Measurements from ENCODE around the gene ACAP2. TPM values are rescaled to one million over a fixed set of nuclear protein-coding genes. Genes with fewer than 3 reads are reported as not detected.
A peak's percentile ranks its signal among the peaks of the same experiment; 100 is the strongest.

The ACAP2 gene
- total RNA-seq, 1 donor from 2014 or later, result 38.2 TPM

DNA sequence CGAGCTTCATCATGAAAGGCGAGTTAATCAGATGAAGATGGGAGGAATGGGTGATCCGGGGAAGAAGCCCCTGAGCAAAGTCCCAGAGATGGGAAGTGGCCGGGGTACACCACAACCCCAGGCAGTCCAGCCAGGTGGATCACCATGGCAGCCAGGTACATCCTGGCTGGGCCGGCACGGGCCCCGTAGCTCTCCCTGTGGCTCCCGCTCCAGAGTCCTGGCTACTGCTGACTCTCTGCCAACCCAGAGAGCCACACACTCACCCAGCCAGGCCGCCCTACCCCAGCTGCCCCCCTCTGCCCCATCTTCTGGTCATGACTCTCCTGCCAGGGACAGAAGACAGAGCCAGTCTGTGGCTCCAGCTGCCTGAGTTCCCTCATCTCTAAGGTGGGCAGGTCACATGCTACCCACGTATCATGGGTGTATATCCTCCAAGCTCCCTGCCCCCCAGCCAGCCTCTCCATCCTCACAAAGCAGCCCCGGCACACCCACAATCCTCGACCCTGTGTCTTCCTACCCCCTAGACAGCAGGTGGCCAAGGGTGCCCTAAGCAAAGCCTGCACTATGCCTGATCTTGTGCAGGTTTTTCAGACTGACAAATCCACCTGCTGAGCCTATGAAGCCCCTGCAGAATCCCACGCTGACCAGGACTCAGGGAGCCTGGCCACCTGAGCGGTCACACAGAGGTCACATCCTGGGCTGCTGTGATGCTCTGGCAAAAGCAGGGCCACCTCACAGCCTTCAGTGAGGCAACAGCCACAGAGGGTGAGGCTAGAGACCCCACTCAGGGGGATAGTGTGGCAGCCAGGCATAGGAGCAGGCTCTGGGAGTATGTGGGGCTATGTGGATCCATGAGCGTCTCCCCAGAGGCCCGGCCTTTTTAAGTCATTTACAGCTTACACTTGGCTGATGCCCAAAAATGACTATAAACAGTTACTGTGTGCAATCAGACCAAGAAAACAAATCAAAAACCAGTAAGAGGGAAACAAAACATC lies 185.1 kb downstream of the ACAP2 start:
- H3K9me3 Mint-ChIP-seq, result no peaks in the 10 kb centered on the region
- DNase-seq (ENCODE audit: low spot score), result no peak
- no peak overlapping the region for H3K4me3 Mint-ChIP-seq
- H3K27me3 Mint-ChIP-seq (ENCODE audit: insufficient read depth), result no peaks in the 10 kb centered on the region
- H3K36me3 Mint-ChIP-seq (ENCODE audit: low read depth), result no peaks in the 10 kb centered on the region
- H3K4me1 Mint-ChIP-seq (ENCODE audit: low read depth), result peaks cover 18% of the 10 kb centered on the region
- peak overlapping the region; percentile 49 for H3K27ac Mint-ChIP-seq
- intact Hi-C loops (cut with micrococcal nuclease), result loop anchor here (10.0 kb wide), 1 partner anchor 253 kb away; no protein-coding TSS in a partner anchor

DNA sequence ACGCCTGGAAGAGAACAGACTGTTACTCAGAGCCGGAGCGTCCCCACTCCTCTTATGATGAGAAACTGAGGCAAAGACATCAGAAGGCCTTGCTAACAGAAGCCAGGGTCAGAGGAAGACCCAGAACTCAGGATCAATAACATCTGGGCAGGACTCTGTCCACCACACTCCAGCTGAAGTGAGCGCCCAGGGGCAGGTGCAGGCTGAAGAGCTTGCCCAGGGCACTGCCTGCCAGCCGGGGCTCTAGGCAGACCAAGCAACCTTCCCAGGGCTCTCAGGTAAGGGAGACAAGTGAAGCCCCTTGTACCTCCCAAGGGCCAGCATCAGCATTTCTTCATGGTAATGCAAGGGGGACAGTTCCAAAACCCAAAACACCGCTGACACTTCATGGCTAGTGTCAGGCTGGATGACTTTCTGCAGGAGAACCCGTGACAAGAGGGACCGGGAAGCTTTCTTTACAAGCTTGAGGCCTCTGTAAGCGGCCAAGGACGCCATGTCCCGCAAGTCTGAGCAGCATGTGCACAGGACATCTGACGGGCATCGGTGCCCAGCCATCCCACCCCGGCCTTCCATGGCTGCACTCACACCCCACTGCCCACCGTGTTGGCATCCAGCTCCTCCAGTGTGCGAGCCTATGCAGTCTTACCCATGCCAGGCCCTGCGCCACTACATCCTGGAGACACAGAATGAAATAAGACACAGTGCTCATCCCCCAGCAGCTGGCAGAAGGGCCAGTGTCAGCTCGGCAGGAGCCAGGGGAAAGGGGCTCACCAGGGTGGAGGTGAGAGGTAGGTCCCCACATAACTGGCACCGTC lies 186.0 kb downstream of the ACAP2 start:
- Mint-ChIP-seq H3K4me1 (ENCODE audit: low read depth) (peaks cover 18% of the 10 kb centered on the region), H3K27me3 (ENCODE audit: insufficient read depth) (no peaks in the 10 kb centered on the region), H3K36me3 (ENCODE audit: low read depth) (no peaks in the 10 kb centered on the region), H3K9me3 (no peaks in the 10 kb centered on the region), H3K27ac (no peak overlapping the region), H3K4me3 (no peak overlapping the region)
- intact Hi-C loops (cut with micrococcal nuclease), result loop anchor here (10.0 kb wide), 1 partner anchor 252 kb away; no protein-coding TSS in a partner anchor
- no peak for DNase-seq (ENCODE audit: low spot score)

DNA sequence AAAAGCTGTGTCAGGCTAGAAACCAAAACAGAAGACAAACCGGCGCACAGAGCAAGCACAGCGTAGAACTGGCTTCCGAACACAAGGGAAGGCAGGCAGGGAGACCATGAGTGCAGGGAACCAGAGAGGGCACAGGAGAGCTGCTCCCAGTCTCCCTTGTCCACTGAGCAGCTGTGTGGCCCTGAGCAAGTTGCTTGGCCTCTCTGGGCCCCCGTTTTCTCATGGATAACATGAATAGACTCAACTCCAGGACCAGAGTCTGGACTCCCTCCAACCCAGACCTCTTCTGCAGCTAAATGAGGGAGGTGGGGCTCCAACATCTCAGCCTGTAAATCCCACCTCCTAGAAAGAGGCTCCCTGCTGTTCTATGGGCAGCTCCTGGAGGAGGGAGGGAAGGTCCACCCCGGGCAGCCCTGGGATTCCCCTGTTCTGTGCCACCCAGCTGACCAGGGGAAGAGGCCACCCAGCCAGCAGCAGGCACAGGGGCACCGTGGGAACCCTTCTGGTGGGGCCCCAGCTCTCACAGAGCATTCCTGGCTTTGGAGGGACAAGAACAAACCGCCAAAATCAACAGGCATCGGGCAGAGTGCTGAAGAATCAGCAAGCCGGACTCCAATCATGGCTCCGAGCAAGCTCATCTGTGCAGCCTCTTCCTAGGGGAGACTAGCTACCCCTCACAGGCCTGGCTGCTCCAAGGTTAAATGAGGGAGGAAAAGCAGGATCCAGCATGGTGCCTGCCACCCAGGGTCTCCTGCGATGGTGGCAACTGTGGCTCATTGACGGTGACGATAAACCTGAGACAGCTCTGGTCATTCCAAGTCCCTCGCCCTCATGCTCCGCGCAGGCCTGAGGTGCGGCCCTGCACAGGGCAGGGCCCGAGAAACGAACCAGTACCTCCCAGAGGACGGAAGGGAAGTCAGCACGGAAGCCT lies 187.0 kb downstream of the ACAP2 start:
- Mint-ChIP-seq H3K4me1 (ENCODE audit: low read depth) (peaks cover 14% of the 10 kb centered on the region), H3K36me3 (ENCODE audit: low read depth) (no peaks in the 10 kb centered on the region), H3K27me3 (ENCODE audit: insufficient read depth) (no peaks in the 10 kb centered on the region), H3K9me3 (no peaks in the 10 kb centered on the region), H3K4me3 (no peak overlapping the region), H3K27ac (no peak overlapping the region)
- intact Hi-C loops (cut with micrococcal nuclease), result loop anchor here (10.0 kb wide), 1 partner anchor 251 kb away; no protein-coding TSS in a partner anchor
- no peak for DNase-seq (ENCODE audit: low spot score)

DNA sequence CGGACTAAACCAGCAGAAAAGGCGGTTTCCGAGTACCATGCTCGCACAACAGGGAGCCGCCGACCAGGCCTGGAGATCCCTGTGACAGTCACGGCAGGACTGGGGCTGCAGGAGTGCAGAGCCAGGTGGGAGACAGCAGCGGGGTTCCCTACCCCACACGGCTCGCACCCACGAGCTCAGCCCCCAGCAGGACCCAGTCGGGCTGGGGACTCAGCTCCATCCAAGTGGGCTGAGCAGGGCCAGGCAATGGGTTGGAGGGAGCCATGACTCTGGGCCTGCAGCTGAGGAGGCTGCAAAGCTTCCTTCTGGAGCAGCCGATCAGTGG lies 187.7 kb downstream of the ACAP2 start:
- Mint-ChIP-seq H3K4me3 (no peak overlapping the region), H3K36me3 (ENCODE audit: low read depth) (no peaks in the 10 kb centered on the region), H3K9me3 (no peaks in the 10 kb centered on the region), H3K27me3 (ENCODE audit: insufficient read depth) (peaks cover 2% of the 10 kb centered on the region), H3K27ac (no peak overlapping the region), H3K4me1 (ENCODE audit: low read depth) (peaks cover 16% of the 10 kb centered on the region)
- intact Hi-C loops (cut with micrococcal nuclease), result loop anchor here (10.0 kb wide), 1 partner anchor 250 kb away; no protein-coding TSS in a partner anchor
- DNase-seq (ENCODE audit: low spot score), result no peak

DNA sequence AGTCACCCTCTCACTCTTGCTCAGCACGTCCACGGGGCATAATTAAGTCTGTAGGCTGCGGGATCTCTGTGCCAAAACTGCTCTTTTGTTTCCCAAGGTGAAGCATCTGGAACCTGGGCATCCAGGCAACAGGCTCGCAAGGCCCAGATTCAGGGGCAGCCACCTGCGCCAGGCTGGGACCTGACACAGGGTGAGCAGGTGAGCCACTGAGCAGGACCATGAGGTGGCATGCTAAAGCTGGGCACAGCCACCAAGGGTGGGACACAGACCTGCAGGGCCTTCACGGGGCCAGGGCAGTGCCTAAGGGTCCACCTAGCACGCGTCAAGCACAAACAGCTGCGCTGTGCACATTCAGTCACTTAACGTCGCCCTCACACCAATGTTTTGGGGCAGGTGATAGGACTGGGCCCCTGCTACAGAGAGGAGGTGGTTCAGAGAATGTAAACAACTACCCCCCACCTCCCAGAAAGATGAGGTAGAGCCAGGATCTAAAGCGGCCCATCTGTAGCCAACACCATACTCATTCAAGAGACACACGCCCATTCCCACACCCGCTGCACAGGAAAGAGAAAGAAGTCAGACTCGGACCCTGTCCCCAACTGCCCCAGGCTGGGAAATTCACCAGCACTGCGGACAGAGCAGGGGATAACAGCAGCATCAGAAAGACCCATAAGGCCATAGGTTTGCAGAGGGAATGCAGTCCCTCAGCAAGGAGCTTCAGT lies 188.2 kb downstream of the ACAP2 start:
- intact Hi-C loops (cut with micrococcal nuclease), result loop anchor here (10.0 kb wide), 1 partner anchor 250 kb away; no protein-coding TSS in a partner anchor
- H3K36me3 Mint-ChIP-seq (ENCODE audit: low read depth), result no peaks in the 10 kb centered on the region
- no peak overlapping the region for H3K4me3 Mint-ChIP-seq
- no peak overlapping the region for H3K27ac Mint-ChIP-seq
- peaks cover 16% of the 10 kb centered on the region for H3K4me1 Mint-ChIP-seq (ENCODE audit: low read depth)
- H3K27me3 Mint-ChIP-seq (ENCODE audit: insufficient read depth), result peaks cover 2% of the 10 kb centered on the region
- no peak for DNase-seq (ENCODE audit: low spot score)
- H3K9me3 Mint-ChIP-seq, result no peaks in the 10 kb centered on the region

DNA sequence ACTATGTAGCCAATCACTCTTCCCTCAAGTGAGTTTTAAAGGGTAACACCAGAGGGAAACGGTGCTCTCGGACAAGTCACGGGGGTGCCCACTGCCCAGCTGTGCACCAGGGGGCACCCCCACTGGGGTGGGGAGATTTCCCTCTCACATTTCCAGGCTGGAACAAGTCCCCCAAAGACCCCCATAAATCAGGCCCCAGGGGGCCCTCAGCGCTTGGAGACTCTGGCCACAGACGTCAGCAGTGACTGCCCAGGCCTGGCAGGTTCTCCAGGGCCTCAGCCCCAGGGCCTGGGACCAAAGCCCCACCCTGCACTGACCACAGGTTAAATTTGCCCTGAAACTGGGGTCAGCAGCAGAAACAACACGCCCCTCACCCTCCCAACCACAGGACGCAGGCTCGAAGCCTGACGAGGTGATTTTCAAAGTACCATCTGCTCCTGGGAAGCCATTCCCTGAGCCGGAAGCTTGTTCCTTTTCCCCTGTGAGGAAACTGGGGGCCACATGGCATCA lies 188.8 kb downstream of the ACAP2 start:
- intact Hi-C loops (cut with micrococcal nuclease), result loop anchor here (10.0 kb wide), 1 partner anchor 249 kb away; no protein-coding TSS in a partner anchor
- no peak for DNase-seq (ENCODE audit: low spot score)

DNA sequence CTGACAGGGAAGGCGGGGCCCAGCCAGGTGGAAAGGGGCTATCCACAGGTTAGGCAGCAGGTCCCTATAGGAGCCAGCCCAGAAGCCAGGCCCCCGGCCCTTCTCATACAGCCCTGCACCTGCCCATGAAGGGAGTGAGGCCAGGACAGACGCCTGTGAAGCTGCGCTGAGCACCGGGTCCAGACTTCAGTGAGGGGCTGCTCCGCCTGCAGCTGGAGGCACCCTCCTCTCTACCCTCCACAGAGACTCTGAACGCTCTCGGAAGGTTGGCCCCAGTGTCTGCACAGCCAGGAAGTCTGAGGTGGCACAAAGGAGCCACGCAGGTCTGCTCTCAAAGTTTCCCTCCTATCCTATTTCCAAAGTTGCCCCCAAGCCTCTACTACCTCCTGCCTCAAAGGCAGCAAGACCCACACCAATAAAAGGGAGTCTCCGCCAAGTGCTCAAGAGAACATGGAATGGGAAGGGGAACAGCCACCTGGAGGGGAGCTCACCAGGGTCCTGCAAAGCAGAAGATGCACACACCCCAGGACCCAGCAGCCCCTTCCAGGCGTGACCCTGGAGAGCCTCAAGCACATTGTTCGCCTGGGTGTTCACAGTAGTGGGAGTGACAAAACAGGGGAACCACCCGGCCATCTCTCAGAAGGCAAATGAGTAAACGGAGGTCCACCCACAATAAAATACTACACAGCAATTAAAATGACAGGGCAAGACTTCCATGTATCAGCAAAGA lies 191.3 kb downstream of the ACAP2 start:
- H3K4me3 Mint-ChIP-seq, result no peak overlapping the region
- peaks cover 19% of the 10 kb centered on the region for H3K4me1 Mint-ChIP-seq (ENCODE audit: low read depth)
- H3K9me3 Mint-ChIP-seq, result no peaks in the 10 kb centered on the region
- H3K27me3 Mint-ChIP-seq (ENCODE audit: insufficient read depth), result peaks cover 2% of the 10 kb centered on the region
- intact Hi-C loops (cut with micrococcal nuclease), result loop anchor here (10.0 kb wide), 1 partner anchor 247 kb away; no protein-coding TSS in a partner anchor
- no peaks in the 10 kb centered on the region for H3K36me3 Mint-ChIP-seq (ENCODE audit: low read depth)
- no peak overlapping the region for H3K27ac Mint-ChIP-seq
- no peak for DNase-seq (ENCODE audit: low spot score)

More for the DNA sequence above, 188.8 kb downstream of the ACAP2 start:
- H3K4me3 Mint-ChIP-seq, result no peak overlapping the region
- no peak overlapping the region for H3K27ac Mint-ChIP-seq
- no peaks in the 10 kb centered on the region for H3K9me3 Mint-ChIP-seq
- H3K27me3 Mint-ChIP-seq (ENCODE audit: insufficient read depth), result peaks cover 2% of the 10 kb centered on the region
- no peaks in the 10 kb centered on the region for H3K36me3 Mint-ChIP-seq (ENCODE audit: low read depth)
- peaks cover 15% of the 10 kb centered on the region for H3K4me1 Mint-ChIP-seq (ENCODE audit: low read depth)

DNA sequence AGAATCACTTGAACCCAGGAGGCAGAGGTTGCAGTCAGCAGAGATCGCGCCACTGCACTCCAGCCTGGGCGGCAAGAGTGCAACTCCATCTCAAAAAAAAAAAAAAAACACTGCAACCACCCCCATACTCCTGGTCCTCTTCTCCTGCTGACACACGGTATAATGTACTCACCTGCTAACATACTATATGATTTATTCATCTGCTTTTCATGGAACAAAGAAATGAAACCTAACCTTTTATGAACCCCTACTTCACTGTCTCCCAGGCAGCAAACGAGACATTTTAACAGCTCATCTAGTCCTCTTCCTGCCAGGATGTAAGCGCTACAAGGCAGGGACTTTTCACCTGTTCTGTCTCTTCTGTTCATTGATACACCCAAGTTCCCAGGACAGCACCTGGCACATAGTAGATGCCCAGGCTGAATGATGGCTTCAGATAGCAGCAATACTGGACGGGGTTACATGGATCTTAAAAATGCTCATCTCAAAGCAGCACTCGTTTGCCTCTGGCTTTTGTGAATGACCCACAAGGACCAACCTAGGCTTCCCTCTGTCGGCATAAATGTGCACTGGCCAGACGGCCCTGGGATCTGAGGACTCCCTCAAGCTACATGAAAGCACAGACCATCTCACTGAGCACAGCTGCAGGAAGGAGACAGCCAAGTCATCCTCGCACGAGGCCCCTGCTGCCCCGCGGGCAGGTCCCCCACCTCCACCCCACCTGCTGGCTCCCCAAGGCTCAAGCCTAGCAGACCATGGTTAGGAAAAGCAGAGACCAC lies 192.2 kb downstream of the ACAP2 start:
- H3K36me3 Mint-ChIP-seq (ENCODE audit: low read depth), result peaks cover 2% of the 10 kb centered on the region
- H3K4me1 Mint-ChIP-seq (ENCODE audit: low read depth), result peaks cover 19% of the 10 kb centered on the region
- H3K27ac Mint-ChIP-seq, result no peak overlapping the region
- peaks cover 2% of the 10 kb centered on the region for H3K27me3 Mint-ChIP-seq (ENCODE audit: insufficient read depth)
- no peaks in the 10 kb centered on the region for H3K9me3 Mint-ChIP-seq
- H3K4me3 Mint-ChIP-seq, result no peak overlapping the region
- DNase-seq (ENCODE audit: low spot score), result no peak
- intact Hi-C loops (cut with micrococcal nuclease), result loop anchor here (10.0 kb wide), 1 partner anchor 246 kb away; no protein-coding TSS in a partner anchor

DNA sequence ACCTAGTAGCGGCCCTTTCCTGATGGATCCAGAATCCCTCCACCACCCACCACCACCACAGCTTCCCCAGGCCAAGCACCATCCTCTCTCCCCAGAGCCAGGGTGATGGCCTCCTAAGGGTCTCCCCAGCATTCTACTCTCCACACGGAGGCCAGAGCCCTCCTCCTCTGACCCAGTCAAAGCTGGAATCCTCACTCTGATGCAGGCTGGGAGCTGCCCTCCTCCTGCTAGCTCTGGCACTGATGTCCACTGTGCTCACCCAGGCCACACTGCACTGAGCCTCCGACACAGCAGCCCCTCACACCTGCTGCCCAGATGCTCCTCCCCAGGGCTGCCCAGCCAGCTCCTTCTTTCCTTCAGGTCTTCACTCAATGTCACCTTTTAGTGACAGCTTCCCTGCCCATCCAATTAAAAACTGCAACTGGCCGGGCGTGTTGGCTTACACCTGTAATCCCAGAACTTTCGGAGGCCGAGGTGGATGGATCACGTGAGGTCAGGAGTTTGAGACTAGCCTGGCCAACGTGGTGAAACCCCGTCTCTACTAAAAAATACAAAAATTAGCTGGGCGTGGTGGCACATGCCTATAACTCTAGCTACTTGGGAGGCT lies 192.9 kb downstream of the ACAP2 start:
- Mint-ChIP-seq H3K27ac (no peak overlapping the region), H3K9me3 (no peaks in the 10 kb centered on the region), H3K4me1 (ENCODE audit: low read depth) (peaks cover 19% of the 10 kb centered on the region), H3K4me3 (no peak overlapping the region), H3K27me3 (ENCODE audit: insufficient read depth) (peaks cover 2% of the 10 kb centered on the region), H3K36me3 (ENCODE audit: low read depth) (peaks cover 2% of the 10 kb centered on the region)
- intact Hi-C loops (cut with micrococcal nuclease), result loop anchor here (10.0 kb wide), 1 partner anchor 245 kb away; no protein-coding TSS in a partner anchor
- DNase-seq (ENCODE audit: low spot score), result no peak

DNA sequence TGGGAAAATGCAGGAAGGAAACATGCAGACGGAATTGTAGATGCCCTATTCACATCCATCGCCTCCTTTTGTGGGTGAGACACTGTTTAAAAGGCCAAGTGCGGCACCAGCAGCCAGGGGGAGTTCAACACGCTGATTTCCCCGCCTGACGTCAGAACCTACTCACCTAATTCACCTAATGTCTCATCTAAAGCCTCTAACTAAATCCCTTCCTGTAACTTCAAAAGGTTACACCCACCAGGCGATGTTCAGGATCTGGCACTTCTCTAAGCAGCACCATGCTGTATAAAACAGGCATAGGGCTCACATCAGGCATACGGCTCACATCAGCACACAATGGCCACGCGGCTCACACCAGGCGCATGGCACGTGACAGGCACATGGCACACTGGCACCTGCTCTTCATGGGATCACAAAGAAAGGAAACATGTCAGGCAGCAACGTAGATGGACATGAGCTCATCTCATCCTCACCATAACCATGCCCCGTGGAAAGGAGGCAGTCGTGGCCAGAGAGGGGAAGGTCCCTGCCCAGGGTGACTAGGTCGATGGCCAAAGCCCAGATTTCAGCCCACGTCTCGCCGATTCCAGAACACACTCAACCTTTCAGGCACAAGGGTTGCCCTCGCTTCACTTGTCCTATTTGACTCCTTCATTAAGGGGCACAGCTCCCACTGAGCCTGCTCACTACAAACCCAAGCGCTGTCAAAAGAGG lies 193.6 kb downstream of the ACAP2 start:
- Mint-ChIP-seq H3K27ac (no peak overlapping the region), H3K27me3 (ENCODE audit: insufficient read depth) (peaks cover 2% of the 10 kb centered on the region), H3K4me1 (ENCODE audit: low read depth) (peaks cover 19% of the 10 kb centered on the region), H3K4me3 (no peak overlapping the region), H3K9me3 (no peaks in the 10 kb centered on the region), H3K36me3 (ENCODE audit: low read depth) (peaks cover 2% of the 10 kb centered on the region)
- DNase-seq (ENCODE audit: low spot score), result no peak
- intact Hi-C loops (cut with micrococcal nuclease), result no loop called here

All from activated T-helper 1 cell treated with anti-CD3 and anti-CD28 coated beads, Interleukin-12 subunit alpha, Interleukin-12 subunit beta, Interleukin-2, Interleukin-4 antibody, amounts not matched to agents 30 ng/mL and 10 ng/mL and 1 ng/mL, durations not matched to agents 14 hours and 24 hours and 36 hours (primary cell).